Keratinocyte (primary cell): ENCODE results near the gene P4HA3. TPM values are rescaled to one million over a fixed set of nuclear protein-coding genes. Genes with fewer than 3 reads are reported as not detected.

Experiments used
- DNase-seq: peaks from one replicate; pipeline ENCODE4 v3.0.0-alpha.2; 2011; ENCODE audit warnings: low read depth, missing footprints, low spot score
- FAIRE-seq: peaks from 2 replicates; lab custom pipeline; 2011; peaks lifted over from hg19 to GRCh38; lab: Jason Lieb, UNC
- H2AFZ ChIP-seq: 2 replicates; pipeline ENCODE4 v1.6.0; 2012; ENCODE audit warnings: low read length, control low read depth, inconsistent platforms; ENCODE audit not compliant: control insufficient read depth
- H3K27ac ChIP-seq: 2 replicates; pipeline ENCODE4 v1.5.1; 2011; ENCODE audit warnings: low read length; ENCODE audit not compliant: control insufficient read depth, insufficient read depth
- H3K27me3 ChIP-seq: 3 replicates; pipeline ENCODE4 v1.6.0; 2011; ENCODE audit warnings: low read length; ENCODE audit not compliant: control insufficient read depth, insufficient read depth; ENCODE audit errors: extremely low read depth
- H3K36me3 ChIP-seq, 2 experiments: 2 replicates in 1 of 2; 3 replicates in 1 of 2; pipeline ENCODE4 v1.5.1; 2011; ENCODE audit warnings: low read length in 2 of 2, mild to moderate bottlenecking in 1 of 2; ENCODE audit not compliant: control insufficient read depth in 2 of 2, insufficient read depth in 2 of 2; ENCODE audit errors: extremely low read depth in 1 of 2
- H3K4me1 ChIP-seq: 3 replicates; pipeline ENCODE4 v1.5.1; 2011; ENCODE audit warnings: low read length; ENCODE audit not compliant: control insufficient read depth, insufficient read depth; ENCODE audit errors: extremely low read depth
- H3K4me2 ChIP-seq: 3 replicates; pipeline ENCODE4 v1.6.0; 2011; ENCODE audit warnings: low read depth, low read length; ENCODE audit not compliant: control insufficient read depth, insufficient read depth; ENCODE audit errors: extremely low read depth
- H3K4me3 ChIP-seq, 3 experiments: fragments of 200-600 bp in 1 of 3; sonication (generic) in 1 of 3; 2 replicates in 2 of 3; 3 replicates in 1 of 3; pipeline ENCODE4 v1.5.1; 2011 to 2016; ENCODE audit warnings: low read length in 3 of 3, mild to moderate bottlenecking in 3 of 3, control low read depth in 2 of 3, inconsistent platforms in 1 of 3, low read depth in 1 of 3, mixed read lengths in 1 of 3, mixed run types in 1 of 3, moderate library complexity in 1 of 3; ENCODE audit not compliant: control insufficient read depth in 2 of 3, insufficient read depth in 2 of 3; ENCODE audit errors: extremely low read depth in 1 of 3
- H3K79me2 ChIP-seq: 2 replicates; pipeline ENCODE4 v1.6.0; 2012; ENCODE audit warnings: low read length; ENCODE audit not compliant: control insufficient read depth, insufficient read depth
- H3K9ac ChIP-seq: 3 replicates; pipeline ENCODE4 v1.6.0; 2011; ENCODE audit warnings: low read length; ENCODE audit not compliant: control insufficient read depth, insufficient read depth; ENCODE audit errors: extremely low read depth
- H3K9me1 ChIP-seq: 3 replicates; pipeline ENCODE4 v1.6.0; 2011; ENCODE audit warnings: low read length; ENCODE audit not compliant: control insufficient read depth, insufficient read depth; ENCODE audit errors: extremely low read depth
- H3K9me3 ChIP-seq: 2 replicates; pipeline ENCODE4 v1.5.1; 2012; ENCODE audit warnings: low read depth, low read length; ENCODE audit not compliant: control insufficient read depth
- H4K20me1 ChIP-seq: 3 replicates; pipeline ENCODE4 v1.6.0; 2011; ENCODE audit warnings: low read length; ENCODE audit not compliant: control insufficient read depth, insufficient read depth; ENCODE audit errors: extremely low read depth
- EZH2 ChIP-seq: IDR thresholded peaks from one replicate; pipeline ENCODE4 v1.6.1; 2012; ENCODE audit warnings: inconsistent platforms, mild to moderate bottlenecking, low read length, moderate library complexity
- dilution Hi-C: fragments of 300-500 bp; cut with MboI; formaldehyde crosslinking; loops from one replicate; pipeline ENCODE4 v1.7.0; 2020; ENCODE audit warnings: low sequenced_read_pairs; ENCODE audit not compliant: extremely low pct_ligation_motif_present
- polyA plus RNA-seq, 5 experiments: library from polyadenylated mRNA; depleted of rRNA in 3 of 5; stranded (reverse) in 3 of 5; stranded (forward) in 1 of 5; unstranded in 1 of 5; fragments of >200 nt; gene quantifications; 1 replicate in 1 of 5; 2 replicates in 3 of 5; 3 replicates in 1 of 5; pipeline versions ENCODE4 v1.2.1 to v1.2.3, GENCODE V29; 2011 to 2012; ENCODE audit warnings: missing spikeins in 2 of 5, low read depth in 1 of 5, low replicate concordance in 1 of 5
- TF ChIP-seq, protein P1 (sequence below), 3 experiments: IDR thresholded peaks in 1 of 3; conservative IDR thresholded peaks in 1 of 3; optimal IDR thresholded peaks in 1 of 3; 2 replicates in 2 of 3; 3 replicates in 1 of 3; pipeline versions ENCODE3 to v1.5.1; 2011; ENCODE audit warnings: low read length in 3 of 3, mild to moderate bottlenecking in 3 of 3, moderate library complexity in 2 of 3, control low read depth in 1 of 3, inconsistent platforms in 1 of 3; ENCODE audit not compliant: insufficient read depth in 2 of 3; ENCODE audit errors: extremely low read depth in 1 of 3

The P4HA3 gene
- polyA plus RNA-seq, 1 donor (not counting 4 experiments of a cell fraction or from before 2014, with no cell fraction given): 0.14 TPM

DNA sequence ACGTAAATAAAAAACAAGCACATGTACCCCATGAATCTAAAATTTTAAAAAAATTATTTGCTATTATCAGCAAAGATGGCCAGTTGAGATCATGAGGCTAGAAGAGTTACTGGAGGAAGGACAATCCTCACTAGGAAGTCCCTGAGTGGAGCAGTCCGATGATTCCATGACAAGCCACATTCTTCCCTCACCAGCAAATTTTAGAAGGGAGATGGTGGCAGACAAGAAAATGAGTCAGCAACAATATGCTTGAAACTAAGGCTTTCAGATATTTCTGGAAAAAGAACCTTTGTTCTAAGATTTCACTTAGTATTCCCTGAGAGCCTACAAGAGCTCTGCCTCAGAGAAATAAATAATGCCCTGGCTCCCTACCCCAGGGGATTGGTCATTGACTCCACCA, 34.9 kb downstream of the P4HA3 start:
- no peaks in the 10 kb centered on the region for H3K9me1 ChIP-seq
- H3K36me3 ChIP-seq: no peaks in the 10 kb centered on the region
- dilution Hi-C loops: no loop called here
- no peak for DNase-seq
- no peaks in the 10 kb centered on the region for H4K20me1 ChIP-seq
- H3K79me2 ChIP-seq: no peaks in the 10 kb centered on the region
- H3K4me3 ChIP-seq: no peak overlapping the region
- H3K27ac ChIP-seq: no peak overlapping the region
- no peak overlapping the region for H2AFZ ChIP-seq
- H3K4me1 ChIP-seq: peaks cover 9% of the 10 kb centered on the region
- no peaks in the 10 kb centered on the region for H3K9me3 ChIP-seq
- H3K9ac ChIP-seq: no peak overlapping the region
- H3K27me3 ChIP-seq: no peaks in the 10 kb centered on the region
- TF ChIP-seq EZH2: no peak
- TF ChIP-seq, protein P1, sequence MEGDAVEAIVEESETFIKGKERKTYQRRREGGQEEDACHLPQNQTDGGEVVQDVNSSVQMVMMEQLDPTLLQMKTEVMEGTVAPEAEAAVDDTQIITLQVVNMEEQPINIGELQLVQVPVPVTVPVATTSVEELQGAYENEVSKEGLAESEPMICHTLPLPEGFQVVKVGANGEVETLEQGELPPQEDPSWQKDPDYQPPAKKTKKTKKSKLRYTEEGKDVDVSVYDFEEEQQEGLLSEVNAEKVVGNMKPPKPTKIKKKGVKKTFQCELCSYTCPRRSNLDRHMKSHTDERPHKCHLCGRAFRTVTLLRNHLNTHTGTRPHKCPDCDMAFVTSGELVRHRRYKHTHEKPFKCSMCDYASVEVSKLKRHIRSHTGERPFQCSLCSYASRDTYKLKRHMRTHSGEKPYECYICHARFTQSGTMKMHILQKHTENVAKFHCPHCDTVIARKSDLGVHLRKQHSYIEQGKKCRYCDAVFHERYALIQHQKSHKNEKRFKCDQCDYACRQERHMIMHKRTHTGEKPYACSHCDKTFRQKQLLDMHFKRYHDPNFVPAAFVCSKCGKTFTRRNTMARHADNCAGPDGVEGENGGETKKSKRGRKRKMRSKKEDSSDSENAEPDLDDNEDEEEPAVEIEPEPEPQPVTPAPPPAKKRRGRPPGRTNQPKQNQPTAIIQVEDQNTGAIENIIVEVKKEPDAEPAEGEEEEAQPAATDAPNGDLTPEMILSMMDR (optimal IDR thresholded peaks at IDR 0.05 in 1 of 3, IDR thresholded peaks at IDR 0.05 in 1 of 3, conservative IDR thresholded peaks at IDR 0.05 in 1 of 3; ENCODE audit: extremely low read depth in 1 of 3, insufficient read depth in 2 of 3, low read length in 3 of 3): no peak
- no peak overlapping the region for H3K4me2 ChIP-seq
- no peak for FAIRE-seq

DNA sequence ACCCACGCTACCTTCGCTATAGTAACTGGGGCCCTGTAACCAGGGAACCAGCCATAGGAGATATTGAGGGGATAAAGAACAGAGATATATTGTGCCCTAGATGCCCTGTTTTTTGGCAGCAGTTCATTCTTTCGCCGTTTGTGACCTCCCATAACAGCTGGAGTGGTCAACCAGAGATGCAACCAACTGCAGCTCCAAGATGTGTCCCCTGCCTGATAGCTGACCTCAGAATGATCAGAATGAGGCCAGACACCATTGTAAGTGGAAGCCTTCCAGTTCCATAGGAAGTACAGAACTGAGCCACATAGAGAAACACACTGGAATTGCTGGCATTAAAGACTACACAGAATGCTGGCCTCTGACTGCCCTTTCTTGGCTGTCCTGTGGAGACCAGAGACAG, 39.2 kb downstream of the P4HA3 start:
- H3K79me2 ChIP-seq: no peaks in the 10 kb centered on the region
- no peaks in the 10 kb centered on the region for H3K27me3 ChIP-seq
- no peaks in the 10 kb centered on the region for H3K9me3 ChIP-seq
- no peaks in the 10 kb centered on the region for H4K20me1 ChIP-seq
- no peak for FAIRE-seq
- H3K9me1 ChIP-seq: no peaks in the 10 kb centered on the region
- TF ChIP-seq, protein P1 (optimal IDR thresholded peaks at IDR 0.05 in 1 of 3, IDR thresholded peaks at IDR 0.05 in 1 of 3, conservative IDR thresholded peaks at IDR 0.05 in 1 of 3; ENCODE audit: extremely low read depth in 1 of 3, insufficient read depth in 2 of 3, low read length in 3 of 3): no peak
- TF ChIP-seq EZH2: no peak
- peaks cover 10% of the 10 kb centered on the region for H3K4me1 ChIP-seq
- no peaks in the 10 kb centered on the region for H3K36me3 ChIP-seq
- H3K4me3 ChIP-seq: no peak overlapping the region
- DNase-seq: no peak
- no peak overlapping the region for H3K27ac ChIP-seq
- H2AFZ ChIP-seq: no peak overlapping the region
- no peak overlapping the region for H3K4me2 ChIP-seq
- H3K9ac ChIP-seq: no peak overlapping the region
- dilution Hi-C loops: loop anchor here (25.0 kb wide), 2 partner anchors 165 to 290 kb away; no protein-coding TSS in a partner anchor
